HG02884 (cell line): ENCODE results near the gene SUSD2.
"Not testable (repeated sequence)": the region's sequence is repeated elsewhere in the genome, so short reads cannot be mapped to it uniquely, and the experiment has no call there.

ENCODE experiments used
- ATAC-seq: cut with Tn5 transposase; IDR thresholded peaks from one replicate; pipeline ENCODE4 v1.9.1; 2021; ENCODE audit warnings: mild to moderate bottlenecking, moderate library complexity; ENCODE audit not compliant: unreplicated experiment

Gene SUSD2, protein sequence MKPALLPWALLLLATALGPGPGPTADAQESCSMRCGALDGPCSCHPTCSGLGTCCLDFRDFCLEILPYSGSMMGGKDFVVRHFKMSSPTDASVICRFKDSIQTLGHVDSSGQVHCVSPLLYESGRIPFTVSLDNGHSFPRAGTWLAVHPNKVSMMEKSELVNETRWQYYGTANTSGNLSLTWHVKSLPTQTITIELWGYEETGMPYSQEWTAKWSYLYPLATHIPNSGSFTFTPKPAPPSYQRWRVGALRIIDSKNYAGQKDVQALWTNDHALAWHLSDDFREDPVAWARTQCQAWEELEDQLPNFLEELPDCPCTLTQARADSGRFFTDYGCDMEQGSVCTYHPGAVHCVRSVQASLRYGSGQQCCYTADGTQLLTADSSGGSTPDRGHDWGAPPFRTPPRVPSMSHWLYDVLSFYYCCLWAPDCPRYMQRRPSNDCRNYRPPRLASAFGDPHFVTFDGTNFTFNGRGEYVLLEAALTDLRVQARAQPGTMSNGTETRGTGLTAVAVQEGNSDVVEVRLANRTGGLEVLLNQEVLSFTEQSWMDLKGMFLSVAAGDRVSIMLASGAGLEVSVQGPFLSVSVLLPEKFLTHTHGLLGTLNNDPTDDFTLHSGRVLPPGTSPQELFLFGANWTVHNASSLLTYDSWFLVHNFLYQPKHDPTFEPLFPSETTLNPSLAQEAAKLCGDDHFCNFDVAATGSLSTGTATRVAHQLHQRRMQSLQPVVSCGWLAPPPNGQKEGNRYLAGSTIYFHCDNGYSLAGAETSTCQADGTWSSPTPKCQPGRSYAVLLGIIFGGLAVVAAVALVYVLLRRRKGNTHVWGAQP

GRCh38 chr22:24181088-24181995, at the start of gene SUSD2:
Gene SUSD2 (plus strand): TSS chr22:24181487. CDS start chr22:24181520, 33 bp downstream.
- no peak for ATAC-seq

DNA sequence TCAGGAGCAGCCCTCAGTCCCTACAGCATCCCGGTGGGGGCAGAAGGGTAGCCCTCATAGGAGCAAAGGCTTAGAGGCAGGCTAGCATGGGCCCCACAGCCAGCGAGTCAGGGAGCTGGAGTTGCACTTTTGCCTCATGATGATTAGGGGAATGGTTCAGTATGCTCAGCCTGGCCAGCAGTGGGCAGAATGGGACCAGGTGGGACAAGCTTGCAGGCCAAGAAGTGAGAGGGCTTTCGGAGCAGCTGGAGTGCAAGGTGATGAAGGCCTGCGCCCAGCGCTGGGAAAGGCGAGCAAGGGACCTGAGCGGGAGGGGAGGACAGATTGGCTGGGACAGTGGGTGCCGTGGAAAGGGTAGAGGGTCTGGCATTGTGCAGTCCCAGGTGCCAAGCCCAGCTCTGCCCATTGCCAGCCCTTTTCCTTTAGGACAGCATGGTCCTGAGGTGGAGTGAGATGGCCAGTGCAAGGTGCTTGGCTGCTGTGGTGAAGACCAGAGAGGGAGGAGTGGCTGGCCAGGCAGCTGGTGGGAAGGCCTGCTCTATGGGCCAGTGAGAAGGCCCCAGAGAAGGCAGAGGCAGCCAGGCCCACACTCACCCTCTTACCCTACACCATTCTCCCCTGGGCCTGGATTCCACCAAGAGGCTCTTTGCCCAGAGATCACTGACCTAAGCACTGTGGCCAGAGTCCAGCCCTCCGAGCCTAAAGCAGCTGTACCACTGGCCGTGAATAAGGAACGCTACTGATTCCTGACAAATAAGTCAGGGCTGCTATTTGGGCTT, 47.9 kb upstream of the SUSD2 start:
- ATAC-seq = no peak

GRCh38 chr22:24134090-24134846, 47.0 kb upstream of the SUSD2 start:
- no peak for ATAC-seq

DNA sequence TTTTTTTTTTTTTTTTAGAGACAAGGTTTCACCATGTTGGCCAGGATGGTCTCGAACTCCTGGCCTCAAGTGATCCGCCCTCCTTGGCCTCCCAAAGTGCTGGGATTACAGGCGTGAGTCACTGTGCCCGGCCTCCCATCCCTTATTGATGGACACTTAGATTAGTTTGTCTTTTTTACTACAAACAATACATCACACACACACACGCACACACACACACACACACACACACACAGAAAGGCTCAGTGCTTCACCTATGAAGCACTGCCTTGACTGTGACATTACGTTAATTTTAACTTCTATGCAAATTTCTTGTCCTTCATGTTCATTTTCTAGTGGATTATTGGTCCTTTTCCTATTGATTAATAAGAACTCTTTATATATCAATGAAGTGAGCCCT, 44.8 kb upstream of the SUSD2 start:
- not testable (repeated sequence) for ATAC-seq

- ATAC-seq = no peak
Measured at GRCh38 chr22:24137595-24137994, 43.7 kb upstream of the SUSD2 start.

- ATAC-seq = no peak
Measured at GRCh38 chr22:24138649-24139420, 42.5 kb upstream of the SUSD2 start.

- no peak for ATAC-seq
Measured at GRCh38 chr22:24140357-24140756, 40.9 kb upstream of the SUSD2 start.

DNA sequence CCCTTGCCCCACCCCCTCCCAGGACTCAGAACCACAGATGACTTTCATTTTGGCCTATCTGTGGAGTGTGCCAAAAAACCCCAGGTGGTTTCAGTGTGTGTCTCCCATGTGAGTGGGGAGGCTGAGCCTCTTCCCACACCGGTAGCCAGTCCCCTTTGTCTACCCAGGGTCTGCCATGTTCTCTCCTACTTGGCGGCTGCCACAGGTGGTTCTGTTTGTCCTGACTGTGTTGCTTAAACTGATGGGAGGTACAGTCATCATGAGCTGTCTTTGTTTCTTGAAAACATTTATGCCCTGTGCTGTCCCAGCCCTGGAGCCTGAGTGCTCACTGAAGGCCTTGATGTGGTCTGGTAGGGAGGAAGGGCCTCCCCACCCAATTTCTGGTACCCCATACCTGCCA, 39.7 kb upstream of the SUSD2 start:
- no peak for ATAC-seq

DNA sequence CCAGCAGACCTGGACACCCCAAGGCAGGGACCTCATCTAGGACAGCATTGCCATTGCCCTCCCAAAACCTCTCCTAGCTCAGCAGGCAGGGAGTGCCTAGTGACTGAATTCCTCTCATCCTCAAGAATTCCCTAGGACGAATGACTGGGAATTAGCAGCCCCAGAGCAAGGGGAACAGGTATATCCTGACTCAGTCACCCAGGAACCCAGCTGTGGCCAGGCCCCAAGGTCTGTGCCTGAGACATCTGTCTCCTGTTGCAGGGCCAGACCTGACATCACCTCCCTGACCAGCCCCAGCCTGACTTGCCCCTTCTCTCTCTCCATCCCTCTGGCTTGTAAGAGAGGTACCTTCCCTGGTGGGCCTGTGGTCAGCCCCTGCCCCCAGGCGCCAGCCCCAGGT, 39.0 kb upstream of the SUSD2 start:
- ATAC-seq = no peak

- no peak for ATAC-seq
Measured at GRCh38 chr22:24142831-24143230, 38.5 kb upstream of the SUSD2 start.

GRCh38 chr22:24144056-24144777, 37.1 kb upstream of the SUSD2 start:
- no peak for ATAC-seq

- ATAC-seq = no peak
Measured at GRCh38 chr22:24144778-24145085, 36.6 kb upstream of the SUSD2 start.

DNA sequence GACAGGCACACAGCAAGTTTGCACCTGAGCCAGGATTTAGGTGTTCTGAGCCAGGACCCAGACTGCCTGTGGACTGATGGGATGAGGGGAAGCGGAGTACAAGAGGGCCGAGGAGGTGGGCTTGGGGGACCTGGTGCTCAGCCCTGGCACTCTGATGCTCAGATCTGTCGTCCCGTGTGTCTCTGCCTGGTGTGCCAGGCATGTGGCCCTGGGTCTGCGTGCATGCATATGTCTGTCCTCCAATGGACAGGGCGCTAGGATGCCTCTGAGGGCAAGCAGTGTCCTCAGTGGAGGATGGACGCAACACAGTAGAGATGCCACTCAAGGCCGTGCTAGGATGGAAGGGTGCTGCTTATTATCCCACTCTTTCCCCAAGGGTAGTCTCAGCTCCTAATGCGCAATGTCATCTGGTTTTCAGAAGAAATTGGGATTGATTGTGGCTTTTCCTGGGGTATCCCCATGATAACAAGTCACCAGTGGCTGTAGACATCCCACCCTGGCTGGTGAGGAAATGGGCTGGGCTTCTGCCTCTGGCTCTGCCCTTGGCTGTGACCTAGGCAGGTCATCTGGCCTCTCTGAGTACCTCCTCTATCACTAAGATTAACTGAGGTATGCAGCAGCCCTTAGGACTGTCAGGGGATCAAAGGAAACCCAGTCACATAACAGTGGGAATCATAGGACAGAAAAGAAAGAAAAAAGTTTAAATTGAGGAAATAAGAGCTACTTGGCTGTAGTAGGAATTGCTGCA, 35.7 kb upstream of the SUSD2 start:
- no peak for ATAC-seq

DNA sequence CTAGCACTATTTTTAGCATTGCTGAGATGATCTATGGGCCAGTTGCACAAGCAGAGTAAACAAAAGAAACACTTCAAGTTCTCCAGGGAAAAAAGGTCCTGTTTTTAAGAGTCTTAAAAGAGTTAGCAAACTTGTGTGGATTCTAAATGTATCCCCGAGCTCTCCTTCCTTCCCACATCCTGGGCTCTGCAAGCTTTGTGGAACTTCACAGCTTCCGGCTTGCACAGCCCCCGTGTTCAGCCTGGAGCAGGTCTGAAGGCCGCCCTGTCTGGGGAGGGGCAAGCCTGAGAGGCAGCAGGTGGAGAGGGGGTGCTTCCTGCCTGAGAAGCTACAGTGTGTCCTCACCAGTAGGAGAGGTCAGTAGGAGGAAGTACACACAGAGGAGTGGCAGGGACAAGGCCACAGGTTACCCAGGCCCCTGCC, 35.1 kb upstream of the SUSD2 start:
- no peak for ATAC-seq

DNA sequence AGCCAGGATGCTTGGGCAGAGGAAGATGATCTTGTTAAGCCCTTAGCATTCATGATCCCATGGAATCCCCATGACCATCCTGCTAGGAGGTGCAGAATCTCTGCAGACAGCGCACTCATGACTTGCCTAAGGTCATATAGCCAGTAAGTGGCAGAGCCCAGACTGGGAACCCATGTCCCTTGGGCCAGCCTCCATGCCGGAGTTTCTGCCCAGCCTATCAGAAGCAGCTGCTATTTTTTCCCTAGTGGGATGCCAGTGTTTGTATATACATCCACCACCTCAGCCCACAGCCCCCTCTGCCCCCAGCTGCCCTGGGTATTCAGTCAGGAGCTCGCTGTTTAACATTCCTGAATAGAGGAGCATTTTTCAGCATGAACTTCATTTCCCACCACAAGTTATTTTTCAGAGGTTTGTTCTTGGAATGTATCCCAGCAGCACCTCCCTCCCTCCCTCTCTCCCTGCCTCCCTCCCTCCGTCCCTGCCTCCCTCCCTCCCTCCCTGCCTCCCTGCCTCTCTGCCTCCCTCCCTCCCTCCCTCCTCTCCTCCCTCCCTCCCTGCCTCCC, 34.4 kb upstream of the SUSD2 start:
- ATAC-seq = no peak

DNA sequence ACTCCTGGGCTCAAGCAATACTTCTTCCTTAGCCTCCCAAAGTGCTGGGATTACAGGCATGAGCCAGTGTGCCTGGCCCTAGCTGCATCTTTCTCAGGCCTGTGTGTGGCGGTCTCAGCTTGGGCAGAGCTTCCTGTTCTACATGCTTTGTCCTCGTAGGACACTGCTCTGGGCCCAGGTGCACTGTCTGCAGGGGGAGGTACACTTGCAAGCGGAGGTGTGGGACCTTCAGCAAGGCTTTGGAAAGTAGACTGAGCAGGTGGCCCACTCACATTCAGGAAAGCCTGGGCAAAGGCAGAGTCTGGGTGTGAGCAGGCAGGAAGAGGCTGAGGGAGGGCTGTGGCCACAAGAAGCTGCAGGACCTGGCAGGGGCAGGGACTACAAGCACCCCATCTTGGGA, 33.6 kb upstream of the SUSD2 start:
- ATAC-seq = no peak
